ENCODE measurements around the gene POC1A. TPM values are rescaled to one million over a fixed set of nuclear protein-coding genes. Genes with fewer than 3 reads are reported as not detected.
"Not testable (repeated sequence)": the region's sequence is repeated elsewhere in the genome, so short reads cannot be mapped to it uniquely, and the experiment has no call there.

Gene POC1A
- total RNA-seq, 1 donor from 2014 or later: 9.4 TPM

- no peak for TF ChIP-seq CTCF (IDR thresholded peaks at IDR 0.05; ENCODE audit: unreplicated experiment)
These were observed 106.8 kb downstream of the POC1A start for GRCh38 chr3:52047295-52047960.

GRCh38 chr3:52046902-52047239 lies 107.4 kb downstream of the POC1A start:
- no peak for TF ChIP-seq CTCF (IDR thresholded peaks at IDR 0.05; ENCODE audit: unreplicated experiment)
- no peaks in the 10 kb centered on the region for H3K9me3 Mint-ChIP-seq
- DNase-seq (ENCODE audit: low spot score in 2 of 2, unreplicated experiment in 2 of 2): no peak

More at GRCh38 chr3:52047295-52047960, 106.8 kb downstream of the POC1A start:
- Mint-ChIP-seq H3K27ac (no peak overlapping the region), H3K36me3 (peaks cover 6% of the 10 kb centered on the region), H3K4me3 (no peak overlapping the region), H3K27me3 (ENCODE audit: low read depth) (no peaks in the 10 kb centered on the region), H3K9me3 (no peaks in the 10 kb centered on the region), H3K4me1 (peaks cover 14% of the 10 kb centered on the region)
- no peak for DNase-seq (ENCODE audit: low spot score in 2 of 2, unreplicated experiment in 2 of 2)

GRCh38 chr3:52046186-52046901 lies 107.9 kb downstream of the POC1A start:
- Mint-ChIP-seq H3K27ac (peak overlapping the region; percentile 55), H3K36me3 (peaks cover 6% of the 10 kb centered on the region), H3K27me3 (ENCODE audit: low read depth) (no peaks in the 10 kb centered on the region), H3K9me3 (no peaks in the 10 kb centered on the region), H3K4me1 (peaks cover 14% of the 10 kb centered on the region), H3K4me3 (no peak overlapping the region)
- TF ChIP-seq CTCF (IDR thresholded peaks at IDR 0.05; ENCODE audit: unreplicated experiment): no peak
- no peak for DNase-seq (ENCODE audit: low spot score in 2 of 2, unreplicated experiment in 2 of 2)

More at GRCh38 chr3:52046902-52047239, 107.4 kb downstream of the POC1A start:
- Mint-ChIP-seq H3K36me3 (peaks cover 6% of the 10 kb centered on the region), H3K27ac (peak overlapping the region; percentile 55), H3K4me3 (no peak overlapping the region), H3K27me3 (ENCODE audit: low read depth) (no peaks in the 10 kb centered on the region), H3K4me1 (peaks cover 13% of the 10 kb centered on the region)

- no peak for TF ChIP-seq CTCF (IDR thresholded peaks at IDR 0.05; ENCODE audit: unreplicated experiment)
- H3K4me3 Mint-ChIP-seq: no peak overlapping the region
- H3K9me3 Mint-ChIP-seq: no peaks in the 10 kb centered on the region
- no peaks in the 10 kb centered on the region for H3K27me3 Mint-ChIP-seq (ENCODE audit: low read depth)
- H3K27ac Mint-ChIP-seq: peak overlapping the region; percentile 86
- H3K36me3 Mint-ChIP-seq: peaks cover 2% of the 10 kb centered on the region
- H3K4me1 Mint-ChIP-seq: peaks cover 20% of the 10 kb centered on the region
- DNase-seq (ENCODE audit: low spot score in 2 of 2, unreplicated experiment in 2 of 2): no peak
These were observed 109.2 kb downstream of the POC1A start for GRCh38 chr3:52044869-52045619.

- Mint-ChIP-seq H3K9me3 (no peaks in the 10 kb centered on the region), H3K4me3 (no peak overlapping the region), H3K36me3 (no peaks in the 10 kb centered on the region), H3K27me3 (ENCODE audit: low read depth) (no peaks in the 10 kb centered on the region), H3K4me1 (peaks cover 21% of the 10 kb centered on the region), H3K27ac (no peak overlapping the region)
- no peak for TF ChIP-seq CTCF (IDR thresholded peaks at IDR 0.05; ENCODE audit: unreplicated experiment)
- DNase-seq (ENCODE audit: low spot score in 2 of 2, unreplicated experiment in 2 of 2): no peak
These were observed 110.5 kb downstream of the POC1A start for GRCh38 chr3:52043750-52044149.

GRCh38 chr3:52043039-52043438 lies 111.2 kb downstream of the POC1A start:
- H3K27me3 Mint-ChIP-seq (ENCODE audit: low read depth); H3K36me3 Mint-ChIP-seq; H3K27ac Mint-ChIP-seq; DNase-seq (ENCODE audit: low spot score in 2 of 2, unreplicated experiment in 2 of 2); H3K4me3 Mint-ChIP-seq; H3K9me3 Mint-ChIP-seq: not testable (repeated sequence)
- peaks cover 21% of the 10 kb centered on the region for H3K4me1 Mint-ChIP-seq

Measured in mesothelial cell of epicardium (in vitro differentiated cells).